GM12874 (cell line): Measurements from ENCODE around the gene PTTG2.

Source experiments
- CTCF ChIP-seq: IDR thresholded peaks from 2 replicates; pipeline ENCODE4 v1.5.1; 2011; ENCODE audit warnings: low read depth, mild to moderate bottlenecking, control low read depth, low read length, moderate library complexity; ENCODE audit not compliant: insufficient read depth

The PTTG2 gene

GRCh38 chr4:37999965-38000364 is 39.8 kb downstream of the PTTG2 start:
- TF ChIP-seq CTCF = no peak

DNA sequence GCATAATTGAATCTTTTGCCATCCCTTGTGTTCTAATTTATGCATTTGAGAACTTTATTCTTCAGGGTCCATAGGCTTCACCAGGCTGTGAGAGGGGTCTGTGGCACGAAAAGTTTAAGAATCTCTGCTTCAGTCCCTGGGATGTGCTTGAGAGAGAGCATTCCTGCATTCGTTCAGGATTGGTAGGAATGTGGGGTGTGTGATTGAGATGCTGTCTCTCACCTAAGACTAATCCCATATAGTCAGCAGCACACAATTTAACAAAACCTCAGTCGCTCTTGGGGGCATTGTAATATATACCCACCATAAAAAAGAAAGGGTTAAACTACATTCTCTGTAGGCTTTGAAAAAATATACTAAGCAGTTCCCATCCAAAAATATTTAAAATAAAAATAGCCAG is 41.7 kb downstream of the PTTG2 start:
- TF ChIP-seq CTCF = no peak

DNA sequence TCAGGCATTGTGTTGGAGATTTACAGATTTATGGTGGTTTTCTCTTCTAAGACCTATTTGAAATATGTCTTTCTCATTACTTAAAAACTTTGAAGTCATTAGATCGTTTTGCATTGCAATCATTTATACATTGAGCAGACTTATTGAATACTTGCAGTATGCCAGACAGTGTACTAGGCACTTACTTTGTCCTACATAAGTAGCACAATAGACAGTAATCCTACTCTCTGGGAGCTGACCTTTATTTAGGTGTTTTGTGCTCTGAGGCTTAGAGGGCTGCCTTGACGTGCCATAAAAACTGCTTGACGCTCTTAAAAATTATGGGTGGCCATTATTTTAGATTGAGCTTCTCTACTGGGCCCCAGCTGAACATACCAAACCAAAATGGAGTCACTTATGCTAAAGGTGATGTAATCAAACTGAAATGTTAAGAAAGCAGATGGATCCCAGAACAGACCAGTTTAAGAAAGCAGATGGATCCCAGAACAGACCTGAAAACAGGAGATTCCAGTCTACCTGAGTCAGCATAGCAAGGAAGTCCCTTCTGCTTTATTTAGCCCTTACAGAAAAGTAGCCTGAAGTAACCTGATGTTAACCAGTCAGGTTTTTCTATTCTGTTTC is 42.4 kb downstream of the PTTG2 start:
- TF ChIP-seq CTCF = no peak

DNA sequence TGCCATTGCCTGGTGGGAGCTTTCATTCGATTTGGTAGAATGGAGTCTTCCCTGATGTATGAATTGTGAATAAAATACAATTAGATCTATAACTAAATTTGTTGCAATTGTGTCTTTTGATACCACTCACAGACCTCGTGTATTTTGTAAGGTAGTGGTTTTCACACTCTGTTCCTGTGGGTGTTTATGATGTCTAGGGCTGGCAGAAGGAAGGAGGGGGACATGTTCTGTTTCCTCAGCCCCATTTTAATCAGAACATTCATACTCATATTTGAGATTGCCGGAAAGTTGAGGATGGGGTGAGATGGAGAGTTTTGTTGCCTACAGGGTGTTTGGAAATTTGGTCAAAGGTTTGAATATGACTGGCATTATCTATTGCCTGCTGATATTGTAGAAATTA is 42.9 kb downstream of the PTTG2 start:
- no peak for TF ChIP-seq CTCF

DNA sequence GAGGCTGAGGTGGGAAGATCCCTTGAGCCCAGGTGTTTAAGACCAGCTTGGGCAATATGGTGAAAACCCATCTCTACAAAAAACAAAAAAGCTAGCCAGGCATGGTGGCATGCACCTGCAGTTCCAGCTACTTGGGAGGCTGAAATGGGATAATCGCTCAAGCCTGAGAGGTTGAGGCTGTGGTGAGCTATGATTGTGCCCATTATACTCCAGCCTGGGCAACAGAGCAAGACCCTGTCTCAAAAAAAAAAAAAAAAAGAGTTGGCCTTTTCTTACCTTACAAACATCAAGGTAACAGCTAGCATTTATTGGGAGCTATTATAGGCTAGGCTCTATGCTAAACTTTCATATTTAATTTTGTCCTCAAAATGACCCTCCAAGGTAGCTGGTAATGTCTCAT is 43.4 kb downstream of the PTTG2 start:
- TF ChIP-seq CTCF = no peak

DNA sequence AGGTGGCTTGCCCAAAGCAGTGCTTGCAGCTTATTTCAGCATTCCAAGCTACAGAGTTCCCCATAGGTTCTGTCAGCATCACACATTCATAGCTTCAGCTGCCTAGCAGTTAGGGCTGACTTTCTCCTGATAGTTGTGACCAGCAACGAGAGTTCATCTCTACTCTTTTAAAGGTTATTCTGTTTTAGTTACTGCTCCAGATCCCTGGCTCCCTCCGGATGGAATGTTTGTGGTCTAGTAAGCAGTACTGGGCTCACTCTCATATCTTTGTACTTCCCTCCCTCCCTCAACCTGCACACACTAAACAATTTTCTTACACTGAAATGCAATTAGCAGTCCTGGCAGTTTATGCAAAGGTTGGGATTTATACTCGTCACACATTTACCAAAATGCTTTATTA is 43.9 kb downstream of the PTTG2 start:
- TF ChIP-seq CTCF = no peak

GRCh38 chr4:38004887-38005286 is 44.7 kb downstream of the PTTG2 start:
- no peak for TF ChIP-seq CTCF

- TF ChIP-seq CTCF = no peak
Measured at GRCh38 chr4:38005637-38006036, 45.4 kb downstream of the PTTG2 start.
